ENCODE measurements around the gene CDKN3.

- no peak for TF ChIP-seq CTCF (IDR thresholded peaks at IDR 0.05; ENCODE audit: borderline replicate concordance, extremely low read depth, low read length, poor library complexity, severe bottlenecking)
- no peak for TF ChIP-seq EZH2 (IDR thresholded peaks at IDR 0.05; ENCODE audit: borderline replicate concordance, low read depth, low read length, severe bottlenecking)
These were observed 54.4 kb downstream of the CDKN3 start for GRCh38 chr14:54451121-54451601.

All from DND-41 (cell line).